WTC11 (cell line): ENCODE data around the gene NRXN3.

Experiments used
- ESRRA ChIP-seq: sonication (generic); formaldehyde crosslinking; IDR thresholded peaks from 2 replicates; pipeline ENCODE4 v1.8.1; 2022; ENCODE audit warnings: mild to moderate bottlenecking, missing genetic modification reagents, borderline replicate concordance
- MYBL2 ChIP-seq: sonication (generic); formaldehyde crosslinking; IDR thresholded peaks from 2 replicates; pipeline ENCODE4 v1.8.1; 2023; ENCODE audit warnings: mild to moderate bottlenecking, moderate library complexity, missing genetic modification reagents
- SOX15 ChIP-seq: fragments of 250-450 bp; sonication (Bioruptor Pico); IDR thresholded peaks from 2 replicates; pipeline ENCODE4 v1.9.0; 2021; ENCODE audit warnings: mild to moderate bottlenecking
- SP1 ChIP-seq: sonication (generic); formaldehyde crosslinking; conservative IDR thresholded peaks from 2 replicates; pipeline ENCODE4 v1.8.1; 2022; ENCODE audit warnings: missing genetic modification reagents
- TEAD1 ChIP-seq: sonication (generic); formaldehyde crosslinking; IDR thresholded peaks from 2 replicates; pipeline ENCODE4 v1.8.0; 2022; ENCODE audit warnings: mild to moderate bottlenecking, missing genetic modification reagents
- TEAD4 ChIP-seq: sonication (generic); formaldehyde crosslinking; IDR thresholded peaks from 2 replicates; pipeline ENCODE4 v1.8.0; 2022; ENCODE audit warnings: mild to moderate bottlenecking, missing genetic modification reagents
- TF ChIP-seq, protein P1 (sequence below): fragments of 200-600 bp; IDR thresholded peaks from 2 replicates; pipeline ENCODE4 v1.8.0; 2022; ENCODE audit warnings: antibody characterized with exemption
- TF ChIP-seq, protein P2 (sequence below): sonication (generic); formaldehyde crosslinking; IDR thresholded peaks from 2 replicates; pipeline ENCODE4 v1.8.1; 2022; ENCODE audit warnings: low read depth, missing genetic modification reagents, borderline replicate concordance
- TF ChIP-seq, protein P3 (sequence below): sonication (generic); formaldehyde crosslinking; IDR thresholded peaks from 2 replicates; pipeline ENCODE4 v1.8.0; 2023; ENCODE audit warnings: missing genetic modification reagents, mild to moderate bottlenecking, borderline replicate concordance
- TF ChIP-seq, protein P4 (sequence below): fragments of 250-450 bp; sonication (Bioruptor Pico); IDR thresholded peaks from 2 replicates; pipeline ENCODE4 v2.1.2; 2022; ENCODE audit warnings: mild to moderate bottlenecking, moderate library complexity

DNA sequence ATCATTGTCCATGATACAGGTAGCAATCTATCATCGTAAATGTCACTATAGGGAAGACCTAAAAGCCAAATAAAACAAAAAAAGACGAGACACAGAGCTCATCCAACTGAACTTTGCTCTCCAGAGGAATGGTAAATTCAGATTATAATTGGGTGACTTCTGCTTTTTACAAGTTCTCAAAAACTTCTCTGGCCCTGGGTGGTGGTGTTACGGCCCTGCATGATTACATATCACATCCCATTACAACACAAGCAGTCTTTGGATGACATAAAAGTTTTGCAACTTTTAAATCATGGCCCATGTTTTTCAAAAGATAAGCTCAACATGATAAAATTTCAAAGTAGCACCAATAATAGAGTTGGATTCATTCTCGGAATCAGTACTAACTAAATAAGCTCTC, 1741.6 kb downstream of the NRXN3 start:
- TF ChIP-seq ESRRA (CRISPR knock-in tag), result no peak
- no peak for TF ChIP-seq SOX15
- TF ChIP-seq, protein P1, sequence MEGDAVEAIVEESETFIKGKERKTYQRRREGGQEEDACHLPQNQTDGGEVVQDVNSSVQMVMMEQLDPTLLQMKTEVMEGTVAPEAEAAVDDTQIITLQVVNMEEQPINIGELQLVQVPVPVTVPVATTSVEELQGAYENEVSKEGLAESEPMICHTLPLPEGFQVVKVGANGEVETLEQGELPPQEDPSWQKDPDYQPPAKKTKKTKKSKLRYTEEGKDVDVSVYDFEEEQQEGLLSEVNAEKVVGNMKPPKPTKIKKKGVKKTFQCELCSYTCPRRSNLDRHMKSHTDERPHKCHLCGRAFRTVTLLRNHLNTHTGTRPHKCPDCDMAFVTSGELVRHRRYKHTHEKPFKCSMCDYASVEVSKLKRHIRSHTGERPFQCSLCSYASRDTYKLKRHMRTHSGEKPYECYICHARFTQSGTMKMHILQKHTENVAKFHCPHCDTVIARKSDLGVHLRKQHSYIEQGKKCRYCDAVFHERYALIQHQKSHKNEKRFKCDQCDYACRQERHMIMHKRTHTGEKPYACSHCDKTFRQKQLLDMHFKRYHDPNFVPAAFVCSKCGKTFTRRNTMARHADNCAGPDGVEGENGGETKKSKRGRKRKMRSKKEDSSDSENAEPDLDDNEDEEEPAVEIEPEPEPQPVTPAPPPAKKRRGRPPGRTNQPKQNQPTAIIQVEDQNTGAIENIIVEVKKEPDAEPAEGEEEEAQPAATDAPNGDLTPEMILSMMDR, result no peak
- TF ChIP-seq, protein P2, sequence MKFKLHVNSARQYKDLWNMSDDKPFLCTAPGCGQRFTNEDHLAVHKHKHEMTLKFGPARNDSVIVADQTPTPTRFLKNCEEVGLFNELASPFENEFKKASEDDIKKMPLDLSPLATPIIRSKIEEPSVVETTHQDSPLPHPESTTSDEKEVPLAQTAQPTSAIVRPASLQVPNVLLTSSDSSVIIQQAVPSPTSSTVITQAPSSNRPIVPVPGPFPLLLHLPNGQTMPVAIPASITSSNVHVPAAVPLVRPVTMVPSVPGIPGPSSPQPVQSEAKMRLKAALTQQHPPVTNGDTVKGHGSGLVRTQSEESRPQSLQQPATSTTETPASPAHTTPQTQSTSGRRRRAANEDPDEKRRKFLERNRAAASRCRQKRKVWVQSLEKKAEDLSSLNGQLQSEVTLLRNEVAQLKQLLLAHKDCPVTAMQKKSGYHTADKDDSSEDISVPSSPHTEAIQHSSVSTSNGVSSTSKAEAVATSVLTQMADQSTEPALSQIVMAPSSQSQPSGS (CRISPR knock-in tag), result no peak
- no peak for TF ChIP-seq TEAD4 (CRISPR knock-in tag)
- no peak for TF ChIP-seq TEAD1 (CRISPR knock-in tag)
- TF ChIP-seq SP1 (CRISPR knock-in tag), result no peak
- TF ChIP-seq MYBL2, result no peak
- TF ChIP-seq, protein P3, sequence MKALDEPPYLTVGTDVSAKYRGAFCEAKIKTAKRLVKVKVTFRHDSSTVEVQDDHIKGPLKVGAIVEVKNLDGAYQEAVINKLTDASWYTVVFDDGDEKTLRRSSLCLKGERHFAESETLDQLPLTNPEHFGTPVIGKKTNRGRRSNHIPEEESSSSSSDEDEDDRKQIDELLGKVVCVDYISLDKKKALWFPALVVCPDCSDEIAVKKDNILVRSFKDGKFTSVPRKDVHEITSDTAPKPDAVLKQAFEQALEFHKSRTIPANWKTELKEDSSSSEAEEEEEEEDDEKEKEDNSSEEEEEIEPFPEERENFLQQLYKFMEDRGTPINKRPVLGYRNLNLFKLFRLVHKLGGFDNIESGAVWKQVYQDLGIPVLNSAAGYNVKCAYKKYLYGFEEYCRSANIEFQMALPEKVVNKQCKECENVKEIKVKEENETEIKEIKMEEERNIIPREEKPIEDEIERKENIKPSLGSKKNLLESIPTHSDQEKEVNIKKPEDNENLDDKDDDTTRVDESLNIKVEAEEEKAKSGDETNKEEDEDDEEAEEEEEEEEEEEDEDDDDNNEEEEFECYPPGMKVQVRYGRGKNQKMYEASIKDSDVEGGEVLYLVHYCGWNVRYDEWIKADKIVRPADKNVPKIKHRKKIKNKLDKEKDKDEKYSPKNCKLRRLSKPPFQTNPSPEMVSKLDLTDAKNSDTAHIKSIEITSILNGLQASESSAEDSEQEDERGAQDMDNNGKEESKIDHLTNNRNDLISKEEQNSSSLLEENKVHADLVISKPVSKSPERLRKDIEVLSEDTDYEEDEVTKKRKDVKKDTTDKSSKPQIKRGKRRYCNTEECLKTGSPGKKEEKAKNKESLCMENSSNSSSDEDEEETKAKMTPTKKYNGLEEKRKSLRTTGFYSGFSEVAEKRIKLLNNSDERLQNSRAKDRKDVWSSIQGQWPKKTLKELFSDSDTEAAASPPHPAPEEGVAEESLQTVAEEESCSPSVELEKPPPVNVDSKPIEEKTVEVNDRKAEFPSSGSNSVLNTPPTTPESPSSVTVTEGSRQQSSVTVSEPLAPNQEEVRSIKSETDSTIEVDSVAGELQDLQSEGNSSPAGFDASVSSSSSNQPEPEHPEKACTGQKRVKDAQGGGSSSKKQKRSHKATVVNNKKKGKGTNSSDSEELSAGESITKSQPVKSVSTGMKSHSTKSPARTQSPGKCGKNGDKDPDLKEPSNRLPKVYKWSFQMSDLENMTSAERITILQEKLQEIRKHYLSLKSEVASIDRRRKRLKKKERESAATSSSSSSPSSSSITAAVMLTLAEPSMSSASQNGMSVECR (CRISPR knock-in tag), result no peak
- TF ChIP-seq, protein P4, sequence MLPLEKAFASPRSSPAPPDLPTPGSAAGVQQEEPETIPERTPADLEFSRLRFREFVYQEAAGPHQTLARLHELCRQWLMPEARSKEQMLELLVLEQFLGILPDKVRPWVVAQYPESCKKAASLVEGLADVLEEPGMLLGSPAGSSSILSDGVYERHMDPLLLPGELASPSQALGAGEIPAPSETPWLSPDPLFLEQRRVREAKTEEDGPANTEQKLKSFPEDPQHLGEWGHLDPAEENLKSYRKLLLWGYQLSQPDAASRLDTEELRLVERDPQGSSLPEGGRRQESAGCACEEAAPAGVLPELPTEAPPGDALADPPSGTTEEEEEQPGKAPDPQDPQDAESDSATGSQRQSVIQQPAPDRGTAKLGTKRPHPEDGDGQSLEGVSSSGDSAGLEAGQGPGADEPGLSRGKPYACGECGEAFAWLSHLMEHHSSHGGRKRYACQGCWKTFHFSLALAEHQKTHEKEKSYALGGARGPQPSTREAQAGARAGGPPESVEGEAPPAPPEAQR (CRISPR knock-in tag), result no peak
